Measurements from ENCODE around the gene PLSCR4. TPM values are rescaled to one million over a fixed set of nuclear protein-coding genes. Genes with fewer than 3 reads are reported as not detected.

Gene PLSCR4
- total and polyA plus RNA-seq, 2 donors (not counting 3 experiments of a cell fraction or from before 2014, with no cell fraction given), result 81.5 to 91.7 TPM

DNA sequence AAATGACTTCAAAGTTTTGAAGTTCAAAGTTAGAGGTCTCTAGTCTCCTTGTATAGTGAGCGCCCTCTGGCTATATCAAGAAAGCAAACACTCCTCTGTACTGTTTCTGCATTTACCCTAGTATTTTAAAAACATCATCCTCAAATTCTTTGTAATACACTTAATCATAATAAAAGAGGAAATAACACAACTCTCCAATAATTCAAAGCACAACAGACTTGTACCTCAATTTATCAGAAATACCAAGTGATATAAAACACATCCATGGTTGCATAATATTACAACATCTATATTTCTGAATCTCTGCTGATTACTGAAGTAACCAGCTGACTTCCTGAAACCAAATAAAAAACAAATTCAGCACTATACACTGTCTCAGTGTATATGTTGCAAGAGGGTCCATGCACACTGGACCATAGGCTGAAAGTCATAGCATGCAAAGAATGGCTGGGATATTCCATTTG lies 102.4 kb downstream of the PLSCR4 start:
- dilution Hi-C loops (cut with MboI; ENCODE audit: extremely low pct_ligation_motif_present, low sequenced_read_pairs), result no loop called here
- no peak for TF ChIP-seq GATA2 (IDR thresholded peaks at IDR 0.05; ENCODE audit: insufficient read depth, insufficient read length, low read depth, low read length)
- TF ChIP-seq FOS (IDR thresholded peaks at IDR 0.05; ENCODE audit: borderline replicate concordance, insufficient read depth, low read length), result no peak
- TF ChIP-seq CTCF (IDR thresholded peaks at IDR 0.05; ENCODE audit: extremely low read depth in 1 of 2, insufficient read depth in 1 of 2, low read depth in 1 of 2, low read length in 2 of 2), result peak in 1 of 2 donors; percentile 24
- TF ChIP-seq EZH2 (IDR thresholded peaks at IDR 0.05; ENCODE audit: borderline replicate concordance, low read depth, low read length, severe bottlenecking), result no peak
- no peak for TF ChIP-seq MYC (IDR thresholded peaks at IDR 0.05; ENCODE audit: low read depth, low read length)
- Histone ChIP-seq H3K9me3 (replicated peaks; ENCODE audit: control insufficient read depth, insufficient read depth, low read length) (no peaks in the 10 kb centered on the region), H3K9ac (replicated peaks; ENCODE audit: extremely low read depth, insufficient read depth, low read length) (no peak overlapping the region), H3K4me3 (replicated peaks in 1 of 3; ENCODE audit: insufficient read depth in 1 of 3, low read depth in 1 of 3, low read length in 3 of 3) (no peak overlapping the region), H3K4me2 (ENCODE audit: insufficient read depth, low read length) (peak overlapping the region; percentile 1), H3K4me1 (ENCODE audit: control insufficient read depth, extremely low read depth, insufficient read depth, low read length) (peaks cover 30% of the 10 kb centered on the region), H3K27me3 (ENCODE audit: control insufficient read depth in 2 of 2, insufficient read depth in 2 of 2, low read length in 2 of 2) (no peaks in the 10 kb centered on the region), H2AFZ (ENCODE audit: low read depth, low read length) (no peak overlapping the region), H3K9me1 (replicated peaks; ENCODE audit: control insufficient read depth, extremely low read depth, insufficient read depth, low read length) (peaks cover 3% of the 10 kb centered on the region), H3K27ac (ENCODE audit: insufficient read depth, low read depth, low read length) (no peak overlapping the region), H3K79me2 (ENCODE audit: control insufficient read depth, insufficient read depth, low read length) (peaks cover 100% of the 10 kb centered on the region), H4K20me1 (replicated peaks; ENCODE audit: control insufficient read depth, extremely low read depth, insufficient read depth, low read length) (peaks cover 5% of the 10 kb centered on the region), H3K36me3 (ENCODE audit: control insufficient read depth in 2 of 2, extremely low read depth in 1 of 2, insufficient read depth in 2 of 2, low read length in 2 of 2) (peaks cover 3 to 14% of the 10 kb centered on the region in 2 experiments)
- DNase-seq (ENCODE audit: low read depth, low spot score) (peak; percentile 48), FAIRE-seq (no peak)
- ChIA-PET CTCF (interaction anchor here (1.5 to 2.6 kb wide), 3 partner anchors 9 to 83 kb away, joined by 4 to 19 read pairs (median 10); no protein-coding TSS in a partner anchor), POLR2A (no interaction called here)
- no TSS peak for BruUV-seq (replicated peaks)
- intact Hi-C loops (cut with micrococcal nuclease), result no loop called here
